Measurements from ENCODE around the gene LAMA2. TPM values are rescaled to one million over a fixed set of nuclear protein-coding genes. Genes with fewer than 3 reads are reported as not detected.

Gene LAMA2
- total RNA-seq, 1 experiment from 2014 or later, result 4.2 TPM

- Histone ChIP-seq H3K27ac (ENCODE audit: insufficient read length, low read depth, low read length) (no peak overlapping the region), H3K79me2 (ENCODE audit: insufficient read depth, low read length) (no peaks in the 10 kb centered on the region), H2AK5ac (ENCODE audit: insufficient read length, low read length) (no peak overlapping the region), H3K23ac (ENCODE audit: insufficient read length, low read depth, low read length) (no peak overlapping the region), H2AFZ (ENCODE audit: low read length) (no peak overlapping the region), H3K27me3 (ENCODE audit: insufficient read depth, low read length) (no peaks in the 10 kb centered on the region), H3K4me1 (ENCODE audit: insufficient read depth, low read length) (no peaks in the 10 kb centered on the region; the same call in 1 of the 2 replicates), H3K23me2 (ENCODE audit: insufficient read length, low read depth, low read length, poor library complexity, severe bottlenecking) (no peaks in the 10 kb centered on the region), H3K79me1 (ENCODE audit: insufficient read depth, low read depth, low read length, poor library complexity, severe bottlenecking) (no peaks in the 10 kb centered on the region), H3K9me3 (ENCODE audit: control insufficient read depth, low read depth, low read length) (no peaks in the 10 kb centered on the region), H4K20me1 (ENCODE audit: control insufficient read depth, insufficient read depth, insufficient read length) (no peaks in the 10 kb centered on the region), H4K91ac (ENCODE audit: insufficient read length, low read depth, low read length) (no peak overlapping the region), H2BK20ac (ENCODE audit: low read depth, low read length, poor library complexity, severe bottlenecking) (no peak overlapping the region), H4K5ac (ENCODE audit: insufficient read length, low read depth, low read length) (no peak overlapping the region), H3K4ac (ENCODE audit: low read depth, low read length) (no peak overlapping the region), H2BK12ac (ENCODE audit: insufficient read length, low read depth, low read length) (no peak overlapping the region), H3K56ac (ENCODE audit: insufficient read length, low read depth, low read length) (no peak overlapping the region), H3T11ph (ENCODE audit: low read length) (no peak overlapping the region), H2BK120ac (ENCODE audit: low read depth, low read length, poor library complexity, severe bottlenecking) (no peak overlapping the region), H3K14ac (ENCODE audit: insufficient read depth, low read length) (no peak overlapping the region), H2BK15ac (ENCODE audit: low read depth, low read length) (no peak overlapping the region), H3K18ac (ENCODE audit: insufficient read length, low read depth, low read length) (no peak overlapping the region), H3K4me2 (ENCODE audit: insufficient read depth, insufficient read length, low read length) (no peak overlapping the region), H3K9ac (ENCODE audit: extremely low read depth, insufficient read length, low read length) (no peak overlapping the region), H4K8ac (replicated peaks; ENCODE audit: insufficient read length, low read depth, low read length) (no peak overlapping the region), H2BK5ac (ENCODE audit: insufficient read length, low read length) (no peak overlapping the region)
- H3K36me3 Mint-ChIP-seq (ENCODE audit: insufficient read depth in 1 of 3, low read depth in 3 of 3), result no peaks in the 10 kb centered on the region
- no peak overlapping the region for H3K27ac Mint-ChIP-seq
- H3K27me3 Mint-ChIP-seq (ENCODE audit: low read depth), result no peaks in the 10 kb centered on the region
- no peak for DNase-seq
- no CpG with 5 or more reads among the region's 1 CpG for WGBS (ENCODE audit: extremely low coverage, insufficient read length, low lambda C conversion rate)
- H3K9me3 Mint-ChIP-seq, result no peaks in the 10 kb centered on the region
- H3K4me1 Mint-ChIP-seq, result peaks cover 12 to 15% of the 10 kb centered on the region in 2 experiments; a peak in 3 of 4 replicates
- TF ChIP-seq CTCF (conservative IDR thresholded peaks at IDR 0.05), result no peak
- no peak overlapping the region for H3K4me3 Mint-ChIP-seq
These were observed 81.4 kb downstream of the LAMA2 start for GRCh38 chr6:128964233-128964755.
